H4 (cell line): ENCODE data around the gene LRRC27. TPM values are rescaled to one million over a fixed set of nuclear protein-coding genes. Genes with fewer than 3 reads are reported as not detected.
A peak's percentile ranks its signal among the peaks of the same experiment; 100 is the strongest.

Experiments
- DNase-seq: peaks from one replicate; pipeline ENCODE4 v3.0.0-alpha.2; 2015; ENCODE audit warnings: low spot score
- total RNA-seq: library from RNA; depleted of rRNA; stranded (reverse); fragments of >200 nt; shearing (Covaris generic); gene quantifications from 2 replicates; pipeline ENCODE4 v1.2.3, GENCODE V29; 2014

LRRC27 gene
- total RNA-seq, 1 experiment from 2014 or later, result 4.7 TPM

GRCh38 chr10:132301371-132302330 is 30.3 kb upstream of the LRRC27 start:
- no peak for DNase-seq

- no peak for DNase-seq
Observed at GRCh38 chr10:132302421-132303310, 29.3 kb upstream of the LRRC27 start.

GRCh38 chr10:132303361-132304115 is 28.5 kb upstream of the LRRC27 start:
- DNase-seq, result no peak

GRCh38 chr10:132304756-132305509 is 27.1 kb upstream of the LRRC27 start:
- DNase-seq, result no peak

- no peak for DNase-seq
Observed at GRCh38 chr10:132305654-132306342, 26.2 kb upstream of the LRRC27 start.

GRCh38 chr10:132306343-132306685 is 25.7 kb upstream of the LRRC27 start:
- no peak for DNase-seq

GRCh38 chr10:132306864-132307751 is 24.9 kb upstream of the LRRC27 start:
- DNase-seq, result no peak

- peak; percentile 62 for DNase-seq
Observed at GRCh38 chr10:132307823-132308586, 24.0 kb upstream of the LRRC27 start, which contains the start of gene STK32C. Gene STK32C (minus strand): TSS chr10:132307950. CDS start chr10:132307833, 117 bp downstream.

GRCh38 chr10:132308587-132309470 is 23.2 kb upstream of the LRRC27 start:
- DNase-seq, result no peak

GRCh38 chr10:132309471-132309865 is 22.5 kb upstream of the LRRC27 start:
- no peak for DNase-seq

GRCh38 chr10:132309879-132310591 is 22.0 kb upstream of the LRRC27 start:
- DNase-seq, result no peak

- no peak for DNase-seq
Observed at GRCh38 chr10:132310701-132311337, 21.2 kb upstream of the LRRC27 start.

- DNase-seq, result peak; percentile 55
Observed at GRCh38 chr10:132311338-132311939, 20.6 kb upstream of the LRRC27 start.

GRCh38 chr10:132313305-132313704 is 18.7 kb upstream of the LRRC27 start:
- no peak for DNase-seq

GRCh38 chr10:132313865-132314264 is 18.1 kb upstream of the LRRC27 start:
- DNase-seq, result no peak

- no peak for DNase-seq
Observed at GRCh38 chr10:132314336-132314735, 17.7 kb upstream of the LRRC27 start.
